Cerebellar cortex (tissue), 1 donor: ENCODE data around the gene MICU1.
"Not testable (repeated sequence)": the region's sequence is repeated elsewhere in the genome, so short reads cannot be mapped to it uniquely, and the experiment has no call there.

ENCODE experiments used
- DNase-seq: peaks from one replicate; pipeline ENCODE4 v3.0.0-alpha.2; 2015; ENCODE audit warnings: low spot score

The MICU1 gene

GRCh38 chr10:72503241-72503640, 122.6 kb downstream of the MICU1 start:
- DNase-seq = no peak

DNA sequence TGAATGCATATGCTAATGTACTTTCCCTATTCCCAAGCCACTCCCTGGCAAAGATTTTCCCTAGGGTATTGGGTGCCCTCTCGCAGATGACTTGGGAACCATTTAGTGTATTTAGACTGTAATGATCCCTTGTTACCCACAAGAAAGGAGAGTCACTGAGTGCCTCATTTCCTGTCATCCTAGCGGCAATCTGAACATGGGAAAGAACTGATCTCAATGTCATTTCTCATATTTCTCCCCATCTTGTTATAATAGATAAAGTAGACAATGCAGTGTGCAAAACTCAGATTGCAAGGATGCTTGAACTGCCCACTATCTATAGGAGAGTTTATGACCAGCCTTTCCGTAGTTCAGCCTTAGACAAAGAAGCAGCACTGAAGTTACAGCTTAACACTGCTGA, 123.3 kb downstream of the MICU1 start:
- DNase-seq = no peak

DNA sequence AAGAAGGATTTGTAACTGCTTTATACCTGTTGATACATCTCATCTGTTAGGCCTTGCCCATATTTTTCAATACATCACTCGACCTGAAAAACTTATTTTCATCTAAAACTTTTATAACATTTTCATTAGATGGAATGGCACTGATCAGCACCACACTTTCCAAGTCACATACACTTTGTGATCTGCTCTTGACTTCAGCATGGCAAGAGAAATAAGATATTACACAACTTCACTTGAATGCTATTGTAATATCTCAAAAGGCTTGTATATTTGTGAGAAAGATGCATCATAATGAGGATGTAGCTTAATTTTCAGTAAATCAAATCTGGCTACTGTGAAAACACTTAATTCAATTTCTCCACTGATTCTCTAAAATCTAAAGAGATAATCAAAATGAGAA, 126.2 kb downstream of the MICU1 start:
- no peak for DNase-seq

- no peak for DNase-seq
Observed at GRCh38 chr10:72490951-72491350, 134.9 kb downstream of the MICU1 start.

DNA sequence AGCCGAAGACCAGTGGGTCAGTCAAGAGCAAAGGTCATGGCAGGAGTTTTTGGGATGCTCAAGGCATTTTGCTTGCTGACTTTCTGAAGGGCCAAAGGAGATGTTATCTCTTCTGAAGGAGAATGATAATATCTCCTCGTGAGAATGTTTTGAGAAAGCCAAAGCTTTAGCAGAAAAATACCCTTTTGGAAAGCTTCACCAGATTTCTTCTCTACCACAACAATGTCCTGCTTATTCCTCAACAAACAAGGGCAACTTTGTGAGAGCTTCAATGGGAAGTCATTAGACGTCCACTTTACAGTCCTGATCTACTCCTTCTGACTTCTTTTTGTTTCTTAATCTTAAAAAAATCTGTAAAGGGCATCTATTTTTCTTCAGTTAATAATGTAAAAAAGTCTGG, 138.4 kb downstream of the MICU1 start:
- DNase-seq = no peak

DNA sequence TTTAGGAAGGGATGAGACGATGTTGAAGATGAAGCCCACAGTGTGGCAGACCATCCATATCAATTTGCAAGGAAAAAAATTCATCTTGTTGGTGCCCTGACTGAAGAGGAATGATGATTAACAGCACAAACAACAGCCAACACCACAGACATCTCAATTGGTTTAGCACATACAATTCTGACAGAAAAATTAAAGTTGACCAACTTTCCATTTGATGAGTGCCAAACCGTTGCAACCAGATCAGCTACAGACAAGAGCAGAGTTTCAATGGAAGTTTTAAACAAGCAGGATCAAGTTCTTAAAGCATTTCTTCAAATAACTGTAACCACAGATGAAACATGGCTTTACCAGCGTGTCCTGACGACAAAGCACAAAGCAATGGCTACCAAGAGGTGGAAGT, 138.8 kb downstream of the MICU1 start:
- no peak for DNase-seq

- DNase-seq = no peak
Observed at GRCh38 chr10:72485701-72486100, 140.2 kb downstream of the MICU1 start.

GRCh38 chr10:72484521-72484920, 141.4 kb downstream of the MICU1 start:
- no peak for DNase-seq

DNA sequence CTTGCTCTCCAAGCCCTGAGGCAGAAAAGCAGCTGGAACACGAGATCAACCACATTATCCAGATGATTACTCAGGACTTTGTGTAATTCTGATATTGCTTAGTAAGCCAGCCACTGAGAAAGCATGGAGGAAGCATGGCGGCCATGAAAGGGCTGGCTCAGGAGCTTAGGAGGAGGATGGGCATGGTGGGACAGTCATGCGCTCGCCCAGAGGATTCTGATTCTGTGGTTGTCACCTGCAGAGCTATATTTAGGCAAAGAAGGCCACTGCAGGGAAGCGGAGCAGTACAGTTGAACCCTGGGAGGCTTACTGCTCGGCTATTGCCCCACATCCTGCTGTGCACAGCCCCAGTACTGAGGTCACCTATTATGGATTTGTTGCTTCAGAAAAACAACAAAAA, 142.4 kb downstream of the MICU1 start:
- DNase-seq = no peak

DNA sequence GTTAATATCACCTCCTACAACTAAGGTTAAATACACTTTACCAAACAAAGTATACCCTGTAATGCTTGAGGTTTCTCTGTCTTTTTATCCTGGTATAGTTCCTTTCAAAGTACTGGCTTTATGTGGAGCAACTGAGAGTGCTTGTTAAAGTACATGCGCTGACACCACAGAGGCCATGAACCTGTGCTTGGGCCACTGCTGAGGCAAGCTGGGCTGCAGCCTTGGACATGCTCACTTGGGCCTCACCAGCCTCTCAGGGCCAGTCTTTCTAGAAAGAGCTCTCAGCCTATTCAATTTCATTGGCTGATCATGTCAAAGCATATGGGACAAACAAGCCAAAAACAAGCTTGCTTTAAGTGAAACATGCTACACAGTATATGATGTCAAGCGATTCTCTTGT, 145.0 kb downstream of the MICU1 start:
- DNase-seq = no peak

DNA sequence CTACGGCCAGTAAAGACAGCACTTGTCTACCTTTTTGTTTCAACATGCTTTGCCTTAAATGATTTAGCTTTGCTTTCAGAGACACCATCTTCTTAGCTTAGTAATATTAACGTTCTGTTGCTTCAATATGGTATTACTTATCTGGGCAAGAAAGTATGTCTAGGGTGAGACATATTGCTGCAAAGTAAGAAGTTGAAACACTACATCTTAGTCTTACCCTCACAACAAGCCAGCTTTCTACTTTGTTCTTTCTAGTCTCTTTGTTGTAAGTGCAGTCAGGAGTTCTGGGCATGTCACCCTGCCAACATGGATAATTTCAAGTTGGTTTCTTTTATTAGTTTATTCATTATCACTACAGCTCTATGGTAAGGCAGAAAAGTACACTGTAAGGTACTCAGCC, 148.4 kb downstream of the MICU1 start:
- DNase-seq = no peak

- DNase-seq = no peak
Observed at GRCh38 chr10:72472306-72472705, 153.6 kb downstream of the MICU1 start.

DNA sequence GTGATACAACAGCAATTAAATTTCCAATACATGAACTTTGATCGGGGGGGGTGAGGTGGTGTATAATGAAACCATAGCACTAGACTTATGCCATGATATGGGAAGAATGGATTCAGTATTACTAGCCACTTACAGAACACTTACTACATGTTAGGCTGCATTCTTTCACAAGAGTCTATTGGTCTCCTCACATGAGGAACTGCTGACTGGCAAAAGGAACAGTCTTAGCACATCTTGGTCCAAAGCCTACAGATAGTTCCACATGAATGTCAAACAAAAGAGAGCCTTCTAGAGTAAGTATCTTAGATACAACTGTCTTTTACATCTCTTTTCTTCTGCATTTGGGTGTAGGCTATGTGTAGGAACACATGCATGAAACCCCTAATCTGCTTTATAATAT, 155.2 kb downstream of the MICU1 start:
- DNase-seq = no peak

GRCh38 chr10:72467064-72467463, 158.8 kb downstream of the MICU1 start:
- not testable (repeated sequence) for DNase-seq

DNA sequence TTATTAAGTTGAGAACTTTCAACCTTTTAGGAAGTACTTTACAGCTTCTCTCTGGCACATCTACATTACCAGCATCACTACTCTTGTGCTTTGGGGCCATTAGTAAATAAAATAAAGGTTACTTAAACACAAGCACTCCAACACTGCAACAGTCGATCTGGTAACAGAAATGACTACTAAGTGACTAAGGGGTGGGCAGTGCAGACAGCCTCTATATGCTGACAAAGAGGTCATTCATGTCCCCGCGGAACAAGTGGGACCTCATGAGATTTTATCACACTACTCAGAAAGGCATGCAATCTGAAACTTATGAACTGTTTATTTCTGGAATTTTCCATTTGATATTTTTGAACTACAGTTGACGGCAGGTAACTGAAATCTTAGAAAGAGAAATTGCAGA, 159.9 kb downstream of the MICU1 start:
- DNase-seq = no peak

DNA sequence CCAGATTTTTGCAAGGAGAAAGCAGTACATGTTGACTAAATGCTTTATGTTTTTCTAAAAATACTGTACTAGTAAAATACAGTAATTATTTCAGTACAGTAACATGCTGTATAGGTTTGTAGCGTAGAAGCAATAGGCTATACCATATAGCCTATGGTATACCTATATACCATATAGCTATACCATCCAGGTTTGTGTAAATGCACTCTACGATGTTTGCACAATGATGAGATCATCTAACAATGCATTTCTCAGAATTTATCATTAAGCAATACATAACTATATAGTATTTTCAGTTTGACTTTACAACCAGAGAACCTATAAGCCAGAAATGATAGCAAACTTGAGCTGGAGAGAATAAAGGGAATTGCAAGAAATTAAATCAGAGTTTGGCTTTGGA, 161.4 kb downstream of the MICU1 start:
- DNase-seq = no peak

- DNase-seq = no peak
Observed at GRCh38 chr10:72462261-72462660, 163.6 kb downstream of the MICU1 start.

- DNase-seq = peak; percentile 24
Observed at GRCh38 chr10:72461085-72461484, 164.8 kb downstream of the MICU1 start.

DNA sequence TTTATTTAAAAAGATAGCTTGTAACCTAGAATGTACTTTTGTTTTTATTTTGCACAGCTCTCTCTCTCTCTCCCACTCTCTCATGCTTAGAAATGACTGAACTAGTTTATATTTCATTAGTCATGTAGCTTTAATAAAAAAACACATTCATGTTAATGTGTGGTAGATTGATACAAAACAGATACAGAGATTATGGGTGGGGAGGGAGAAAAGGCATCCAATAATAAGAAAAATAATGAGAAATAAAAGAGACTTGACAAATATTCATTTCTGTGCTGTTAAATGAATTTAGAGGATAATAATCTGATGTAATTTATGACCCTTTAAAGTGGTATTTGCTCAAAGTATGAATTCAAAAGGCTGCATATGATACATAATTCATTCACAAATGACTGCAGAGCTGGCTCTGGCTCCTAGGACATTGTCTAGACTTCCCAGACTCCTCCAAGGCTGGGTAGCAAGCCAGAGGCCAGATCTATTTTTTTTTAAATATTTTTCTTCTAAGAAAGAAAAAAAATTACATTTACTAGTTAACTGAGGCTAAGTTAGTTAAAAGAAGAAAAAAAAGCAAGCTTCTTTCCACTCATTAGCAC, 165.5 kb downstream of the MICU1 start:
- no peak for DNase-seq

GRCh38 chr10:72459301-72459700, 166.6 kb downstream of the MICU1 start:
- DNase-seq = no peak

DNA sequence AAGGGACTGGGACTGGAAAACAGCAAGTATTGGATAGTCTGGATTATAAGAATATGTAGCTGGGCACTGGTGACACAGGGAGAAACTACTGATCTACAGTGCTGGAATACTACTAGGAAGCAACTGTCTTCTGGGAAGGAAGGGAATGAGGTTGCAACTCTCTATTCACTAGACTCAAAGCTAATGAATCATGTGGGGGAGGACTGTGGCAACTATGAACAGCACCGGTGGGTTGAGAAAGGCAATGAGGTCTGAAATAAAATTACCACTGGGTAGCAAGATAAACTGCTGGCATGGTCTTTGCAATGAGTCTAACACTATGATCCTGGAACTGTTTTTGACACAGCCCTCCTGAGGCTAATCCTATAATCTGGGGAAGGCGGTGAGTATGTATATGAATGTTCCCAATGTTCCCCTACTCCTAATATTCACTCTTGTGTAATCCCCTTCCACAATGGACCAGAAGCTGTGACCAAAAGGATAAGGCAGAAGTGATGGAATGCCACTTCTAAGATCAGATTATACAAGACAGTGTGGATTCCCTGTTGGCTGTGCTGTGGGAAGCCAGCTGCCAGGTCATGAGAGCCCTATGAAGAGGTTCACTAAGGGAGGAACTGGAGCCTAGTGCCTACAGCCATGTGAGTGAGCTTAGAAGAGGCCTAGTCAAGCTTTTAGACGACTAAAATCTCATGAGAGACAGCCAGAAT, 169.8 kb downstream of the MICU1 start:
- peak; percentile 28 for DNase-seq

GRCh38 chr10:72449941-72450441, 175.9 kb downstream of the MICU1 start:
- no peak for DNase-seq

DNA sequence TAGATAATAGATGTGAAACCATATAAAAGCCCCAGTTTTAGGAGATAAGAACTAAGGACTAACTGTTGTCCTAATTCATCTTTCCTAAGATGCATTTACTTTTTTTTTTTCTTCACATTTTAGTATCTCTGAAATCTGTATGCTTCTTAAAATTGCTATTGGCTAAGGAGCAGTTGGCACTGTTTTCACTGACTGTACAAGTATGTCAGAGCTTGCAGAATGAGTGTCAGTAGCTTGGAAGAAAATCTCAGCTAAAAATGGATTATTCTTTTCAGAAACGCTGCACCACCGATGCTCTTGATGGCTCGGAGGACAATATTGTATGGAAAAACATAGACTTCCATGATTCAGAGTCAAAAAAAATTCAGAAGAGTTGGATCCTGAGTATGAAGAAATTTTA, 180.0 kb downstream of the MICU1 start:
- DNase-seq = peak; percentile 72

GRCh38 chr10:72442969-72443368, 182.9 kb downstream of the MICU1 start:
- DNase-seq = not testable (repeated sequence)
